AG09309 (cell line): ENCODE results near the gene EYS.

Experiments used
- DNase-seq: peaks from one replicate; pipeline ENCODE4 v3.0.0-alpha.2; 2010; ENCODE audit warnings: low read depth
- H3K4me3 ChIP-seq: 2 replicates; pipeline ENCODE4 v1.5.1; 2011; ENCODE audit warnings: mild to moderate bottlenecking, low read depth, low read length, moderate library complexity; ENCODE audit not compliant: control insufficient read depth
- CTCF ChIP-seq: IDR thresholded peaks from 2 replicates; pipeline ENCODE4 v1.5.1; 2011; ENCODE audit warnings: mild to moderate bottlenecking, low read depth, low read length, inconsistent platforms; ENCODE audit not compliant: insufficient read depth, control insufficient read depth; ENCODE audit errors: missing control alignments

EYS gene

GRCh38 chr6:64445038-64445437 lies 1262.0 kb downstream of the EYS start:
- no peak for TF ChIP-seq CTCF

GRCh38 chr6:64439274-64439673 lies 1267.8 kb downstream of the EYS start:
- no peak for TF ChIP-seq CTCF
- DNase-seq, result no peak
- no peak overlapping the region for H3K4me3 ChIP-seq

More at GRCh38 chr6:64445038-64445437, 1262.0 kb downstream of the EYS start:
- H3K4me3 ChIP-seq, result no peak overlapping the region
- no peak for DNase-seq

GRCh38 chr6:64437996-64438395 lies 1269.0 kb downstream of the EYS start:
- no peak for TF ChIP-seq CTCF
- H3K4me3 ChIP-seq, result no peak overlapping the region

GRCh38 chr6:64429926-64430325 lies 1277.1 kb downstream of the EYS start:
- no peak overlapping the region for H3K4me3 ChIP-seq
- DNase-seq, result no peak
- TF ChIP-seq CTCF, result no peak

More at GRCh38 chr6:64437996-64438395, 1269.0 kb downstream of the EYS start:
- DNase-seq, result no peak

GRCh38 chr6:64428186-64428585 lies 1278.8 kb downstream of the EYS start:
- no peak overlapping the region for H3K4me3 ChIP-seq
- DNase-seq, result no peak
- no peak for TF ChIP-seq CTCF

- H3K4me3 ChIP-seq, result no peak overlapping the region
- no peak for DNase-seq
- no peak for TF ChIP-seq CTCF
These were observed 1291.1 kb downstream of the EYS start for GRCh38 chr6:64415926-64416325.

DNA sequence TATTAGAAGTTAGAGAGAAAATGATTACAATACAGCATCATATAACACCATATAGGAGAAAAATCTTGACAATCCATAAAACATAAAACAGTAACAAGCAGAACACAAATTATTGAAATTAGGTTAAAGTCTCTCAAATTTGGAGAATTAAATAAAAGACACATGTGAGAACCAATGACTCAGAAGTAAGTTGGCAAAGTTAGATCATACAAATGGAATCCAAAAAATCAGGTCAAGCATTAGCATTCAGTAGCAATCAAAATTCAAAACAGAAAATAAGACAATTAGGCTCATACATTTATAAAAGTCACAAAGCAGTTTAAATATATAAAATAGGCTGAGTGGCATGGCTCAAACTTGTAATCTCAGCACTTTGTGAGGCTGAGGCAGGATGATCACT lies 1295.8 kb downstream of the EYS start:
- DNase-seq, result no peak

More for the DNA sequence above, 1295.8 kb downstream of the EYS start:
- no peak for TF ChIP-seq CTCF
- H3K4me3 ChIP-seq, result no peak overlapping the region
